HFF-Myc (cell line): ENCODE results near the gene BRD1.

ENCODE experiments used
- DNase-seq: peaks from one replicate; pipeline ENCODE4 v3.0.0-alpha.2; 2011; ENCODE audit warnings: low read depth; ENCODE audit errors: extremely low read depth
- H3K4me3 ChIP-seq: replicated peaks from 2 replicates; pipeline ENCODE4 v1.5.1; 2011; ENCODE audit warnings: low read depth, mild to moderate bottlenecking, control low read depth, low read length
- TF ChIP-seq, protein P1 (sequence below): IDR thresholded peaks from 2 replicates; pipeline ENCODE4 v1.5.1; 2012; ENCODE audit warnings: mild to moderate bottlenecking, low read depth, low read length, control low read depth; ENCODE audit errors: missing control alignments

BRD1 gene

DNA sequence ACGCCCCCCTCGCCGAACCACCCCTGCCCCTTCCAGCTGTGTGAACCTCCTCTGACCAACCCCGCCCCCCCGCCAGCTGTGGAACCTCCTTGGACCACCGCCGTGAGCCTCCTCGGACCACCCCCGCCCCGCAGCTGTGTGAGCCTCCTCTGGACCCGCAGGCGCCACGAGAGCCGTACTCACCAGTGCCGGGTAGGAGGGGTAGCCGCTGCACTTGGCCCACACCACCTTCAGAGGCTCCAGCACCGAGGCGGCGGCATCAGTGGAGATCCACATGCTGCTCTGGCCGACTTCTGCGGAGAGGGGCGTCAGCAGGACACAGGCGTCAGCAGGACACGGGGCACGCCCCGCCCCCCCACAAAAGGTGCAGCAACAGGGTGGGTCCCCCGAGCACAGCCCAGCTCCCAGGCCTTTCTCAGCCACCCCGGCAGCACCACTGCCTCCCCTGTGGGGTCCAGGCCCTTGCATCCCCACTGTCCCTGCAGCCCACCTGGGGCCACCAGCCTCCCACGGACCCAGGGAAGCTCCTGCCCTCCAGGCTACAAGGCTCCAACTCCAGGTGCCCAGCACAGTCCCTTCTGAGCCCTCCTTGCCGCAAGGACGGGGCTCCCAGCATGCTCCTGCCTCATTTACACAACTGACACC lies 51.7 kb downstream of the BRD1 start:
- TF ChIP-seq, protein P1, sequence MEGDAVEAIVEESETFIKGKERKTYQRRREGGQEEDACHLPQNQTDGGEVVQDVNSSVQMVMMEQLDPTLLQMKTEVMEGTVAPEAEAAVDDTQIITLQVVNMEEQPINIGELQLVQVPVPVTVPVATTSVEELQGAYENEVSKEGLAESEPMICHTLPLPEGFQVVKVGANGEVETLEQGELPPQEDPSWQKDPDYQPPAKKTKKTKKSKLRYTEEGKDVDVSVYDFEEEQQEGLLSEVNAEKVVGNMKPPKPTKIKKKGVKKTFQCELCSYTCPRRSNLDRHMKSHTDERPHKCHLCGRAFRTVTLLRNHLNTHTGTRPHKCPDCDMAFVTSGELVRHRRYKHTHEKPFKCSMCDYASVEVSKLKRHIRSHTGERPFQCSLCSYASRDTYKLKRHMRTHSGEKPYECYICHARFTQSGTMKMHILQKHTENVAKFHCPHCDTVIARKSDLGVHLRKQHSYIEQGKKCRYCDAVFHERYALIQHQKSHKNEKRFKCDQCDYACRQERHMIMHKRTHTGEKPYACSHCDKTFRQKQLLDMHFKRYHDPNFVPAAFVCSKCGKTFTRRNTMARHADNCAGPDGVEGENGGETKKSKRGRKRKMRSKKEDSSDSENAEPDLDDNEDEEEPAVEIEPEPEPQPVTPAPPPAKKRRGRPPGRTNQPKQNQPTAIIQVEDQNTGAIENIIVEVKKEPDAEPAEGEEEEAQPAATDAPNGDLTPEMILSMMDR: no peak
- H3K4me3 ChIP-seq: no peak overlapping the region
- DNase-seq: no peak

DNA sequence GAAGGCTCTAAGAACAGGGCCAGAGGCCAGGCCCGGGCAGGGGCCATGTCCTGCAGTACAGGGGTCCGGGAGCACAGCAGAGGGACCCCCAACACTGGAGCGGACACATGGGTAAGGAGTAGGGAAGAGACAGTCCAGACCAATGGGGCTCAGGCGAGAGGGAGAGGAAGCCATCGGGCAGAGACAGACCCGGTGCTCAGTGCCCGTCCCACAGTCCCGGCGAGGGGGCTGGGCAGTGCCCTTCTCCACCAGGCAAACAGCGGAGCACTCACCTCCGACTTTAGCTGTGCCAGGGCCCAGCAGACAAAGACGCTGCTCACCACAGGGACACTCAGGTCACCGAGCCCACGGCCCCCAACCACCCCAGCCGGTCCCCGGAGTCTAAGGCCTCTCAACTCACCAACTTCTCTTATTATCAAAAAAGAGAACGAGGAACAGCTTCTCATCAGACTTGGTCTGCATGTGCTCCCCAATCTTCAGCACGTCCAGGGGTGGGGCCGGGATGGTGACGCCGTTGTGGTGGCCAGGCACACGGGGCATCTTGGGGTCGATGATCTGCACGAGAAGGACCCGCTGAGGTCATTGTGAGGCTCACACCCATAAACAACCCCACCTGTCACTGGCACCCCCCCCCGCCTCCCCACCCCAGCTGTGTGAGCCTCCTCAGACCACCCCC lies 52.3 kb downstream of the BRD1 start:
- DNase-seq: no peak
- H3K4me3 ChIP-seq: no peak overlapping the region
- TF ChIP-seq, protein P1: no peak

DNA sequence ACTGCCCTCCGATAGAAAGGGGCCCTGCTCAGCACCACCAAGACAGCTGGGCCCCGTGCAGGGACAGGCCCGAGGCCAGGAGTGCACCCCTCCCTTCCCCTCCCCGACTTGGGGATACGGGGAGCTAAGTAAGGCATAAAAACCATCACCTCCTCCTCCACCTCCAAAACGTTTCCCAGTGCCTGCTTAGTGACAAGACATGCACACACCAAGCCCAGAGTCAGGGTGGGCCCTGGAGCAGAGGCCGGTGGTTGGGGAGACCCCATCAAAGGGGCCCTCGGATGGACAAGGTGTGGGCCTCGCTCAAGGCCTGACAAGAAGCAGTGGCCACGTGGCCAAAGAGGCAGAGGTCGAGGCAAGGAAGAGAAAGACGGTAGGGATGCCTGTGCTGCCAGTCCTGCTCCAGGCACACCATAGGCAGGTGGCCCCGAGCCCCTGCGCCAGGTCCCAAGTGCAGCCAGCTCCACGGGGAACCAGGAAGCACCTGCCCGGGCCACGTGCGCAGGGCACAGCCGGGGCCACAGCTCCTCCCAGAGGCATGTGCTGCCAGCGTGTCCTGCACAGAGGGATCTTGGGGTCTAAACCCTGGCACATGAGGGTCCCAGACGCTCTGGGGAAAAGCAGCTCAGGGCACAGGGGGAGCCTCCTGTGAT lies 53.0 kb downstream of the BRD1 start:
- TF ChIP-seq, protein P1: no peak
- no peak for DNase-seq
- no peak overlapping the region for H3K4me3 ChIP-seq

DNA sequence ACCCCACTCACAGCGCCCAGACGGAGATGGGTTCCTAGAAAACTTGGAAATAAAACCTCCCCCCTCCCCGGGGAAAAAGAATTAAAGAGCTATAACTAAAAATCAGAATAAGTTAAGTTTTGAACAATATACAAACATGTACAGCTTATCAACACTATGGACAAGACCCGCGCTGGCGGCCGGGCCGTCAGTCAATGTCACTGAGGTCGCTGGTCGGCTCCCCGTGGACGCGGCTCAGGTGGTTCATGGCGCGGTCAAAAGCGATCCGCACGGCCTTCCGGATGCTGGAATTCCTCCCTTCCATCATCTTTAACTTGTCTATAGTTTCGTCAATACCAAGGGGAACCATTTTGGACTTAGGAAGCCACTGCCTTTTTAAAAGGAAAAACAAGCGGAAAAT lies 53.6 kb downstream of the BRD1 start:
- H3K4me3 ChIP-seq: no peak overlapping the region
- TF ChIP-seq, protein P1: no peak
- no peak for DNase-seq

DNA sequence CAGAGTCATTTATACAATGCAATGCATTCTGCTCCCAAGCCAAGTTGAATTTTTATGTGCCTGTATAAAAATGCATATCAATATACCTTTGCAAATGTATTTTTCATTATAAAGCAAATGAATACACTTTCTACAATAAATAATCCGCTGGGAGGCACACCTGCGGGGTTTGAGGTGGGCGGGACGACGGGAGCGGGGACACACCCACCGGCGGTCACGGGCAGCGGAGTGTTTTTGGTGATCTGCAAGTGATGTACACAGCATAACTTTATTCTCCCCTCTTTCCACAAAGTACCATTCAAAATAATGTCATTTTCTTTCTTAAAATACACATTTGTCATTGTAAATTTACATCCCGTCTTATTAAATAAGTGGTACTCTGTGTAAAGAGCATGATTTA lies 54.1 kb downstream of the BRD1 start:
- DNase-seq: no peak
- H3K4me3 ChIP-seq: no peak overlapping the region
- TF ChIP-seq, protein P1: no peak

DNA sequence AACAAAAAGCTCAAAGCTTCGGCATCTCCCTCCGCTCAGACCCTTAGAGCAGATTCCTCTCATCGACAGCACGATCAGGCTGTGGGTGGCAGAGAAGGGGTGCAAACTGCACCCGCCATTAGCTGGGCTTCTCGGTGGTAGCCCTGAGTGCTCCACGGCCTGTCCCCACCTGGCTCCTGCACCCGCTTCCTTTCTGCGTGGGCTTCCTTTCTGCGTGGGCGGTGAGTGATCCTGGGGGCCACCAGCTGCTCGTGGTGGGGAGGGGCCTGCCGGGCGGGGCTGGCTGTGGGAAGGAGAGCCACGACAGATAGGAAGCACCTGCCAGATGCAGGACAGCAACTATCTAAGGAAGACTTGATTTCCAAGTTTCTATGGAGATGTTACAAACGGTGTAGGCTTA lies 55.0 kb downstream of the BRD1 start:
- TF ChIP-seq, protein P1: no peak
- no peak for DNase-seq
- H3K4me3 ChIP-seq: no peak overlapping the region
